Lower leg skin (tissue), 4 donors: ENCODE results near the gene ARHGDIG. TPM values are rescaled to one million over a fixed set of nuclear protein-coding genes. Genes with fewer than 3 reads are reported as not detected.

ENCODE experiments used
- DNase-seq, 2 donors: peaks; one replicate each; pipeline ENCODE4 v3.0.0-alpha.2; 2019; ENCODE audit warnings: low spot score in 2 of 2
- H3K4me3 ChIP-seq: fragments of 200-600 bp; sonication (generic); 2 replicates; pipeline ENCODE4 v1.5.1; 2017; ENCODE audit warnings: mild to moderate bottlenecking, low read depth; ENCODE audit not compliant: poor library complexity, severe bottlenecking
- CTCF ChIP-seq, 3 donors: fragments of 450-650 bp; IDR thresholded peaks; one replicate each; pipeline ENCODE4 v1.5.1; 2016; ENCODE audit warnings: antibody characterized with exemption in 3 of 3, mild to moderate bottlenecking in 3 of 3, moderate library complexity in 2 of 3
- POLR2A ChIP-seq, 2 donors: fragments of 450-650 bp; IDR thresholded peaks; one replicate each; pipeline ENCODE4 v1.6.1; 2016 to 2017; ENCODE audit warnings: antibody characterized with exemption in 2 of 2, mild to moderate bottlenecking in 1 of 2, moderate library complexity in 1 of 2
- WGBS, 2 donors: methylation state at CpG; one replicate each; pipeline ENCODE4 v1.1.5; 2018; 5-methylcytosine and 5-hydroxymethylcytosine counted together
- intact Hi-C: fragments of 100-400 bp; cut with DNase I; formaldehyde crosslinking; loops from one replicate; pipeline ENCODE4 v1.15.0; 2023; ENCODE audit warnings: low total_unique reads
- total RNA-seq, 4 donors: library from RNA; depleted of rRNA; stranded (reverse); fragments of >200 nt; gene quantifications; one replicate each; pipeline ENCODE4 v1.1.0, GENCODE V29; 2016

The ARHGDIG gene
- total RNA-seq, 4 donors from 2014 or later: not detected

- DNase-seq: no peak
- WGBS, 2 donors: 96 to 98% methylated on average over 2 to 13 of the region's 13 CpGs
- TF ChIP-seq CTCF (IDR thresholded peaks at IDR 0.05) (no peak), POLR2A (IDR thresholded peaks at IDR 0.05) (no peak)
- H3K4me3 ChIP-seq: no peak overlapping the region
- intact Hi-C loops: no loop called here
Observed at GRCh38 chr16:301950-302349, 21.6 kb downstream of the ARHGDIG start.

GRCh38 chr16:303760-304505 lies 23.5 kb downstream of the ARHGDIG start:
- 89 to 94% methylated on average over 39 to 43 of the region's 43 CpGs for WGBS, 2 donors
- H3K4me3 ChIP-seq: no peak overlapping the region
- TF ChIP-seq POLR2A (IDR thresholded peaks at IDR 0.05): no peak
- TF ChIP-seq CTCF (IDR thresholded peaks at IDR 0.05): no peak
- intact Hi-C loops: no loop called here
- no peak for DNase-seq

GRCh38 chr16:305916-306626 lies 25.7 kb downstream of the ARHGDIG start:
- no peak for DNase-seq
- no peak overlapping the region for H3K4me3 ChIP-seq
- no peak for TF ChIP-seq CTCF (IDR thresholded peaks at IDR 0.05)
- TF ChIP-seq POLR2A (IDR thresholded peaks at IDR 0.05): no peak
- intact Hi-C loops: no loop called here
- WGBS, 2 donors: 56 to 58% methylated on average over 19 of the region's 19 CpGs

- no peak overlapping the region for H3K4me3 ChIP-seq
- TF ChIP-seq POLR2A (IDR thresholded peaks at IDR 0.05) (no peak), CTCF (IDR thresholded peaks at IDR 0.05) (no peak)
- intact Hi-C loops: no loop called here
- WGBS, 2 donors: 66 to 77% methylated on average over 17 of the region's 17 CpGs
- DNase-seq: no peak
Observed at GRCh38 chr16:306911-307370, 26.6 kb downstream of the ARHGDIG start.

GRCh38 chr16:307691-308312 lies 27.4 kb downstream of the ARHGDIG start:
- WGBS, 2 donors: 90 to 94% methylated on average over 21 of the region's 21 CpGs
- TF ChIP-seq CTCF (IDR thresholded peaks at IDR 0.05) (no peak), POLR2A (IDR thresholded peaks at IDR 0.05) (no peak)
- no peak for DNase-seq
- no peak overlapping the region for H3K4me3 ChIP-seq
- intact Hi-C loops: no loop called here
